NCI-H146 treated with DMSO at 0.1 percent for 48 hours (cell line): ENCODE results near the gene KCNC4.

ENCODE experiments used
- DNase-seq: peaks from one replicate; lab custom pipeline; 2025; ENCODE audit not compliant: unreplicated experiment; lab: John Stamatoyannopoulos, UW

Gene KCNC4

DNA sequence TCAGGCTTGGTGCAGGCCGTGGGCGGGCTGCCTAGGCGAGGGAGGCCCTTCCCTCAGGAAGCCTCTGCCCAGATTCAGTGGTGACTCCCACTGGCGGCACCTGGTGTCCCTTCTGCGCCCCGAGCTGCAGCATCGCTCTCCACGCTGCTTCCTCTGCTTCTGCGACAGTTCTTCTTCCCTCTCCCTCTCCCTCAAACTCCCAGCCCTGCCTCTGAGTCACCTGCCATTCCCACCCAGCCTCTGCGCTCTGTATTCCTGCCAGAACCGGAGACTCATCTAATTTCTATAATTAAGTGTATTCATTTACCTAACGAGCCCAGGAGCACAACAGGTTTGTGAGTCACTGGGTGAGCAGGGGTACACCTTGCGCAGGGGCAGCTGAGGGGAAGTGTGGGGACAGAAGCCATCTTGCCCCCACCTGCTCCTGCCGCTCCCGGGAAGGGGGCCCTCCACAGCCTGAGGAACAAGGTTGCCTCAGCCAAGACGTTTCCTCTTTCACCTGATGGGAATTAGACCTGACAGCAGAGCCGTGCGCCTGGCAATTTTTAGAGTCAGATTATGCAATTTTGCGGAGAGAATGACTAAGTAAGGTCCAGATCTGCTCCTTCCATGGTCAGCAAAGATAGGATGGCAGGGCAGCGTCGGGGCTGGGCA lies 19.4 kb downstream of the KCNC4 start:
- DNase-seq = no peak

DNA sequence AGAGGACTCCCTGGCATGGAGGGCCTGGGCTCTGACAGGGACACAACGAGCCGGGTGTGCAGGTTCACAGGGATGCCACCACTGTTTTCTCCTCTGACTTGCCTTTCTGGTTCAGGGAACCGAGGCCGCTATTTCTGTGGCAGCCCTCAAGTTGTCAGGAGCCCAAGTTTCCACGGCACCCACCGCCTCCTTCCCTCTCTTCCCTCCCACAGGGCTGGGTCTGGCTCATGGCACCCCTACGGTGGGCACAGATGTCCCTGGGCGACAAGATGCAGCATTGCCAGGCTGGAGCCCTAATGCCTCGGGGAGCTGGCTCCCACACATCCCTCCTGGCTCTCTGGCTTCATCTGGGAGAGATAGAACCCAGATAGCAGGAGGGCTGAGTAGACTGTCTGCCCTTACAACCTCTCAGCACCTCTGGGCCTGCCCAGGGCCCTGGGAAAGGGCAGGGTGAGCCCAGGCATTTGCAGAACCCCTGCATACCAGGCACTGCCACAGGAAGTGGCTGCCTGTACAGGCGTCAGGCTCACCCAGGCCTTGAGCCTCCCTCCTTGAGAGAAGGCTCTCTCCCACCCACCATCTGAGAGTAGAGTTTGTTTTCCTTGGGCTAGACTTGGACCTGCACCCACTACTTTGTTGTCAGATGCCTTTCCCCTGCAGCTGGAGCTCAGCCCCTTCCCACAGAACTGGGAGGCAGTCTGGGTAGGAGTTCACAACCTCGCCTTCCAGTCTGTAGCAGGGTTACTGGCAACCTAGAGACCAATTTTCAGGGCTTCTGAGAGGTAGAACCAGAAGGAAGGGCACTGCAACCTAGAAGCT lies 20.5 kb downstream of the KCNC4 start:
- DNase-seq = no peak

DNA sequence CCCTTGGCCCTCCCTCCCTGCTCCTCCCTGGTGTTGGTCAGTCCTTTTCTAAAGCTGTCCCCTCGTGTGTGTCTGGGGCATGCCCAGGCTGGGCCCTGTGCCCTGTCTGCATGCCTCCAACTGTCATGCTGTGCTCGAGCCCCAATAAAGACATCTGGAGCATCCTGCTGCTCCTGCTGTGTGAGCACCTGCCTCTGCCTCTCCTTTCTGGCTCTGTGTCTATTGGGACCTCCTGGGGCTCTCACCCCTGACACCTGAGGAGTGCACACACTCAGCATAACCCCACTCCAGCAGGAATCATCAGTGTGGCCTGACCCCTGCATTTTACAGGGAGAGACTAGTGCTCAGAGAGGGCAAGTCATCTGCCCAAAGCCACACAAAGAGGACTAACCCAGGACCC lies 23.7 kb downstream of the KCNC4 start:
- peak; percentile 92 for DNase-seq

DNA sequence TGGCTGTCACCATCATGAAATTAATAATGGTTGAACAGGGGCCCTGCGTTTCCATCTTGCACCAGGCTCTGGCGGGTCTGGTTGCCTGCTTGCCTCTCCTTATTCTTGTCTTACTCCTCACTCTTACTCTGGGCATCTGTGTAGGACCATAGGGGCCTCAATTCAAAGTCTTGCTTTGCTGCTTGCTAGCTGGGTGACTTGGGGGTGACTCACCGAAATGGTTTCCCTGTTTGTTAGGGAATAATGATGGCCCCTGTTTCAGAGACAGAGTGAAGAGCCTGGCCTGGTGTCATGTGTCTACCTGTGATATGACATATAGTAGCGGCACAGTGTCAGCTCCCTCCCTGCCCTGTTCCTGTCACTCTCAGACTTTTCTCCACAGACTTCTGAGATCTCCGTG lies 24.6 kb downstream of the KCNC4 start:
- DNase-seq = no peak

DNA sequence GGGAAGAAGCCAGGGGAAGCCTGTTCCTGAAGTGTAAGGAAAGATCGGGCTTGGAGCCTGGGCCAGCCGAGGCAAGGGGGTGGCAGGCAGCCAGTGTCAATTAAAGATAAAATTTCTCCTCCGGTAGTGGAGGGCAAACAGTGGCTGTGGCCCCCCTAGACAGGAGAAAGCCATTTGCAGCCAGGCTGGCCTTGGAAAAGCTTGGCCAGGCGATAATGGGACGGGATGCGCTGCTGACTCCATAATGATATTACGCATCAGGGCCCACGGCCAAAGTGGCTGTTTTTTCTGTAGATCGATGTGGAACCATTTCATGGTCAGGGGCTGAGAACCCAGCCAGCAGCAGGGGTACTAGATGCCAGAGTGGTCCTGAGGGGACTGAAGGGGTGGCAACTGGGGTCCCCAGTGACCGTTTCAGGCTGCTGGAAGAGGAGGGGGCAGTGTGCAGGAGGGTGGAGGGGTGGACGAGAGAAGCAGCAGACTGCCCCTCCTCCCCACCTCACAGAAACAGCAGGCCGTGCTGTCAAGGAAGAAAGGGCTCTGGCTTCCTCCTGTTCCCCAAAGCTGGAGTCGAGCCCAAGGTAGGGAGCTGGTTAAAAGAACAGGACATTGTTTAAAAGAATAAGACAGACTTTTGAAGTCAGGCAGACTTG lies 25.2 kb downstream of the KCNC4 start:
- no peak for DNase-seq

DNA sequence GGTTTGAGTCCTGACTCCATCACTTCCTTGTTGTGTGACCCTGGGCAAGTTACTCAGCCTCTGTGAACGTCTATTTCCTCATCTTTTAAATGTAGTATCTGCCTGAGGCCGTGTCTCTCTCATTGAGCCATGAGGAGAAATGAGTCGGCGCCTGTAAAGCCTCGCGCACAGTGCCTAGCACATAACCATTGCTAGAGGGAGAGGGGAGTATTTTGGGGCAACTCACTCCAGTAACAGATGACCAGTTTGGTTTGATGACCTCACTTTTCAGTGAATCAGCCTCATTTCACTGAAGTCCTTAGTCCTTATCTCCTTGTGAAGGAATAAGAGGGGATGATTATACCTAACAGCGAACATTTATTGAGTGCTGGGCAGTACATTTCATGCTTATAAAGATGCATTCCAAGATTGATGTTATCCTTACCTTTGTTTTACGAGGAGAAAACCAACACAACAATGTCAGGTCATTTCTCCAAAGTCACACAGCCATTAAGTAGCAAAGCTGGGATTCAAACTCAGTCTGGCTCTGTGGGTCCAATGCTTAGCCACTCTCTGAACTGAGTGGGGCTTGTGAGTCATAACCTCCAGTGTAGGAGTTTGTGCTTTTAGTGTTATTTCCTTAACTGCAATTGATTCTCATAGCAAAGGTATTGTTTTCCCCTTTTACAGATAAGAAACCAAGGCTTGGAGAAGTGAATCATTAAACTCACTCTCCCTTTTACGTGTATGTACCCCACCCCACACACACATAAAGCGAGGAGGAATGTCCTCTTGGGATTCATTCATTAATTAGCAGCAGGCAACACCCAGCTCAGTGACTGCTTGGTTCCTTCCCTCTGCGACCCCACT lies 25.9 kb downstream of the KCNC4 start:
- DNase-seq = no peak

DNA sequence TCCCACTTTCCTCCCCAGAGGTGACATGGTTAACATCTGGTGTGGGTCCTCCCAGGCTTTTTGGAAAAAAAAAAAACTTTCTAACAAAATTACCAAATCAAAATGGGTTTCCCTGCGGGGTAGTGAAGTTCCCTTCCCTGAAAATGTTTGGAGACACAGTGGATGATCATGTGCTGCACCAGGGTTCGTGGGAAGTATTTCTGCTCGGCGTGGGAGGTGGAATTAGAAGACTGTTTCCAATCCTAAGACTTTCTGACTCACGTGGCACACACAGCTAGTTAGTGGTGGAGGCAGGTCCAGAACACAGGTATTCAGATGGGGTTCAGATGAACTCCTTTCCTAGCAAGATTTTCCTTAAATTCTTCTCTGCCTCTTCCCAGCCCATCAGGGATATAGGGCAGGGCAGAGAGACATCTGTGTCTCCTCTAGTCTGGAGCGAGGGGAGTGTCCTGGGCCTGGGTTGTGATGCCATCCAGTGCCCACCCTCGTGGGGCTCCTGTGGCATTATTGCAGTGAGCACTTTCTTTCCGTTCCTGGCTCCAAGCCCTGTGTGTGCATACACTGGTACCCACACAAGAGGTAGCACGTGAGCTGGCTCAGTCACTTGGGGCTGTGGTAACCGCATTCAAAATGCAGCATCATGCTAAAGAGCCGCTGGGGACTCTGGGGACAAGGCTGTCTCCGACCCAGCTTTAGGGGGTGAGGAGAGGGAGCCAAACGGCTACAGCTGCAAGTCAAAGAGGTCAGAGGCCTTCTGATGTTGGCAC lies 27.5 kb downstream of the KCNC4 start:
- DNase-seq = no peak

DNA sequence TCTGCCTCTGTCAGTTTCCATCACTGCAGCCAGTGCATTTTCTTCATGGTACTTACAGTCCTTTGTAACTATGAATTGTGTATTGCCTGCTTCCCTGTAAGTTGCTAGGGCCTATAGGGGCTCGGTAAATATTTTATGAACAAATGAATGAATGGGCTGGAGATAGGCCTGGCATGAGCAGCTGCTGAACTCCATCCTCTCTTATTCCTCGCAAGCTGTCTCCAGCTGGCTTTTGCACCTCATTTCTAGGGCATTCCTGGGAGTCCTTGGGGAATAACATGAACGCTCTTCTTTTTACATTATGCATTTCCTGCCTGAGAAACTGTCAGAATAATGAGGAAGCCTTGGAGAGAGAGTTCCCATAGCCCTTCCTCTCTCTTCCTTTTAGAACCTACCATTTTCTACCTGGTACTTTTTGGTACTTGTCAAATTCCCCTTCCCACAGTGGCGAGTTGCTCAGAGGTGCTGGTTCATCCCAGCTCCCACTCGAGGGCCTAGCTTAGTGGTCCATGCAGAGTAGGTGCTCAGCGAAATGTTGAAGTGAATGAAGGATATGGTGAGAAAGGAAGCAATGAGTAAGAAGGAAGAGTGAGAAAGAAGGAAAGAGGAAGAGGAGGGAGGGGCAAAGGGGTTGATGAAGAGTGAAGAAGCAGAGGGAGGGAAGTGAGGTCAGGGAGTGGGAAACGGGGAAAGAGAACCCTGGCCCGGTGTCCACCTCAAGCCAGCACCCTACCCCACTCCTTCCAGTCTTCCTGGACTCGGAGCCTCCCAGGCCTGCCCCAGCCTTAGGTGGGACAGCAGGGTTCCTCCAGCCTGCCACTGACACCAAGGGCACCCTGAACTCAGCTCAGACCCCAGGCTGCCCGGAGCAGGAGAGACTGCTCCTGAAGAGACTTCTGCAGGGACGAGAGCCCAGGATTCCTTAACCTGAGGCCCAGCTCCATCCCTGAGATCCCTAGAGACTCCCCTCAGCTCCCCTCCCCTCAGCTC lies 29.6 kb downstream of the KCNC4 start:
- DNase-seq = no peak

DNA sequence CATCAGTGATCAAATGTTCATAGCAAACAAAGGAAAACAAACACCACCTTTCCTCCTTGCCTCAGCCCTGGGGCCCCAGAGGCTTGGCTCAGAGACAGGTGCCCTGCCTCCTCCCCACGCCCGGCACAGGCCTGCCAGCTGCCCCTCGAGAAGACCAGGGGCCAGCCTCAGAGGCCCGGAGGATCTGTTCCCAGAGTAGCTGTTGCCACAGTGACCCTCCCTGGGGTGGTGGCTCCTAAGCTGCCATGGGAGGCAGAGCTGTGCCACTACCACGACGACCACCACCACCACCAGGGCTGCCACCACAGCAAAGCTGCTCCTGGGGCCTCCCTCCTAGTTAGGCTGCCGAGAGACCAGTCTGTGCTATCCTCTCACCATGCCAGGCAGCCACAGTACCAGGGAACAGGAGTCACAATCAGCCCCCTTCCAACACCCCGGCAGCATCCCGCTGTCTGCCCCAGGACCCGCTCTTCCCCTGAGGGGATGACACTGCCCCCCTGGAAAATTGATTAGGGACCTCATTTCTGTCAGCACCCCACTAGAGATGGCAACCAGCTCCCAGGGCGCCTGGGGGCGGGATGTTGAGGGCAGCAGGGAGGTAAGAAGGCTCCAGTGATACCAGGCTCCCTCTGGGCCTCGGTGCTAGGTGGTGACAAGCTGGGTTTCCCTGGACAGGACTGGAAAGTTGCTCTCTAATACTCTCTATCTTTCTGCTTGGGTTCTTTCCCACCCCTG lies 30.5 kb downstream of the KCNC4 start:
- peak; percentile 62 for DNase-seq

DNA sequence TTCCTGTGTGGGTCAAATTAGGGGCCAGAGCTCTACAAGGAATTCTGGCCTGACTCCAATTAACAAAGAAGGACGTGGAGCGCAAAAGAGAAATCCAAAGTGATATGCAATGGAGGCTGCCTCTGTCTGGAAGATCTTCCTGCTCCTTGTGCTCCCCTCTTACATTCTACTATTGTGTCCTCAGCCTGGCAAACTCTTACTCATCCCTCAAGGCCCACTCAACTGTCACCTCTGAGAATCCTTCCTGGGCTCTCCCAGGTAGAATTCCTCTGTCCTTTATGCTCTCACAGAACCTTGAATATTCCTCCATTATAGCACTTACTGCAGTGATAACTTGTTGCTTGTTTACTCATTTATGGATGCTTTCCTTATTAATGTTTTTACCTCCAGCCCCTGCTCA lies 31.4 kb downstream of the KCNC4 start:
- no peak for DNase-seq

DNA sequence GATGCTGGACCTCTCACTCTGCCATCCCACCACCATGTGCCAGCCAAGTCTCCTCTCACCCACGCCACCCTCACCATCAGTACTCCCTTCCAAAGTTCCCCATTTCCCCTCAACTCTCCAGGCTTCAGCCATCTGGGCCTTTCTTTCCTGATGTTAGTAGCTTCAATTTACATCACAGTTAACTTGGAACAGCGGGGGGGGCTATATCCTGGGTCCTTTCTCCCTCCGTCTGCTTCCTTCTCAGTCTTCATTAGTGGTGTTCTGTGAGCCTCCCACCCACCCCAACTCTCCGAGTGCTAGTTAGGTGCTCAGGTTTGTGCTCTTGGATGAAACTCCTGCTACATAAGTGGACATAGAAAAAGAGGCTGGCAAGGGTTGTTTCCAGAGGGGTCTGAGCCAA lies 31.9 kb downstream of the KCNC4 start:
- DNase-seq = no peak

DNA sequence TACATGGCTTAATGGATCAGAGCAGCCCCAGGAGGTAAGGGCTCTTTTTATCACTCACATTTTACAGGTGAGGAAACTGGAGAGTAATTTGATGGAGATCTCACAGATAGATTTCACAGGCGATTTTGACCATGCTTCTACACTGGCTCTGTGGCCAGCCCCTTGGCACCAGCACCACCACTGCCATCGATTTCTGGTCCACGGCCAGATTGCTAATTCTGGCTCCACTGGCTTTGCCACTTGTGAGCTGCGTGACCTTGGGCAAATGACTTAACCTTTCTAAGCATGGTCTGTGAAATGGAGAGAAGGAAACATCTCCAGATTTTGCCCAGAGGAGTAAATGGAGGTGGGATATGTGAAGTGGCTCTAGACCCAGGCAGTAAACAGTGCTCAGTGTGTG lies 32.6 kb downstream of the KCNC4 start:
- no peak for DNase-seq

DNA sequence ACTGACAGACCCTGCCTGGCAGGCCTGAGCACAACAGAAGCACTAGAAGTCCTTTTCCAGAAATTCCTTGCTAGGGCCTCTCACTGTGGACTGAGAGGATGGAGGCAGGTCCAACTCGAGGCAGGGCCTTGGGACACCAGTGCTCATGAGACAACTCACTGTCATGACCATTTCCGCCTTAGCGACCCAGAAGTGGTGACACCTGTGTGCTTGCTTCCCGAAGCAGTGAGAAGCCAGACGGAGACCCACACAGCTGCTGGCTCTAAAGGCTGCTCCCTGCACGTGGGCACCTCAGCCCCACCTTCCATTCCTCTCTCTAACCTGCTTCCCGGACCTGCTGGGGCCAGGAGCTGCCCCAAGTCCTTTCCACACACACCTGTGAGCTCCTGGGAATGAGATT lies 33.0 kb downstream of the KCNC4 start:
- DNase-seq = no peak

DNA sequence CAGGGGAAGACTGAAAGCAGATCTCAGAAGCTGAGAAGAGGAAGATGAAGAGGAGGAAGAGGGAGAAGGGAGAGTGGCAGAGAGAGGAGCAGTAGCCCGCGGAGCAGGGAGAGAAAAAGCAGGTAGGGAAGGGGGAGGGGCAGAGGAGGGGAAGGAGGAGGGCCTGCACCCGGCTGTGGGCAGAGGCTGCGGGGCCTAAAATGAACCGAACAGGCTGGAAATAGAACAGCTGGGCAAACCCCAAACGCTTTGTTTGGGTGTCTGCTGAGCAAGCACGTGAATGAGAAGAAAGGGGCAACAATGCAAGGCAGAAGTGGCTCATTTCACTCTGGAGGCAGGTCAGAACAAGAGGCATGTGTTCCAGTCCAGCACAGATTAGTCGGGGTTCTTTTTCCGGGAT lies 33.5 kb downstream of the KCNC4 start:
- no peak for DNase-seq

DNA sequence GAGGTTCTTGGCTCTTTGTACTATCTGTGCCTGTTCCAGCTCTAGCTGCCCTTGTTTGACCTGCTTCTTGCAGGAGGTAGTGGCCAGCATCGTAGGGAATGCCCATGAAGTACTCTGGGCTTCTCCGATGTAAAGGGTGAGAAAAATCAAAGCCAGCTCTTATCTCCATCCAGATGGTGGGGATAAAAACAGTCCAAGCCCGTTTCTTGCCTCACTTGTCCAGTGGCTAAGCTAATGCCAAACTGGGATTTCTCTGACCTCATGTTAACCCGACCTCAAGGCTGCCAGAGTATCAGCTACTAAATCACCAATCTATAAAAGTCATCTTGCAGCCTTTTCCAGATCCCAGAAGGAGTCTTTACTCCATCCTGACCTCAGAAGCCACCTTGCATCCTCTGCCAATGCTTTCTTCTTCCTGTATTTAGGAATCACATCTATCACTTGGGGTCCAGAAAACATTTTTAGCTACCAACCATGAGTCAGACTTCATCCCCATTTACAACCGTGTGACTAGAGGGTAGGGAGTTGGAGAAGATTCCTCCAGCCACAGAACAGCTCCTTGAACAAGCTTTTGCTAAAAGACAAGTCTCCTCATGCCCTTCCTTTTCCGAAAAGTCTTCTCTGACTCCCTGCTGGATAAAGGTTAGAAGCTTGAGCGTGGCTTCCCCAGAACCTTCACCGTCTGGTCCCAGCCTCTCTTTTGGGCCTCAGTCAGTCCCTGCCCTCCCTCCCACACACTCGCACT lies 35.9 kb downstream of the KCNC4 start:
- no peak for DNase-seq

DNA sequence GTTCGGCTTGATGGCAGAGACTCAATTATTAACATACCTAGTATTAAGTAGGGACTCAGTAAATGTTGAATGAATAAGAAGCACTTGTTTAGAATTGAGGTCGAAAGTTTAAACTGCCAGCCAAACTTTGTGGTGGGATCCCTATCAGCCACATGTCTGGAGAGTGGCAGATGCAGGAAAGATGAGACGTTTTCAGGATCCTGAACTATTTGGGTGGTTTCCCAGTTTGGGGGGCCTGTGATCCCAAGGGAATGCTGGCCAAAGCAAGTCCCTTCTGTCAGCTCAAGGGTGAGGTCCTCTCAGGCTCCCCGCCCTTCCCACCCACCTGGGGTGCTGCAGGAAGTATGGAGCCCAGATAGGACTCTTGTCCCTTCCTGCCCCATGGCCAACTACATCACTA lies 38.6 kb downstream of the KCNC4 start:
- DNase-seq = no peak

DNA sequence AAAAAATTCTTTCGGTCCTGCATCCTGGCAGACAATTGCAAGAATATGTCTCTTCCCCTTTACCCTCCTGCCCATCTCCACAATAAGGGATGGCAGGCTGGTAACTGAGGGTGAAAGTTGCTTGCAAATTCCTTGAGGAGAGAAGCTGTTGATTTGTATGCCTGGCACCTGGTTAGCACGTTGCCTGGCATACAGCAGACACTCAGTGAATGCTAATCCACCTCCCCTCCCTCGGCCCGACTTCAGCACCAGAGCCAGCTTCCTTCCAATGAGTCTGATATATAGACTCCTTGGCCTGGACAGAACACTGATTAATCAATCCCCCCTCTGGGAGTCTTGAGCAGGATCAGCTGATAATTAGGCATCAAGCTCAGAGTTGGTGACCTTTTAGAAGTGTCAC lies 39.1 kb downstream of the KCNC4 start:
- no peak for DNase-seq

DNA sequence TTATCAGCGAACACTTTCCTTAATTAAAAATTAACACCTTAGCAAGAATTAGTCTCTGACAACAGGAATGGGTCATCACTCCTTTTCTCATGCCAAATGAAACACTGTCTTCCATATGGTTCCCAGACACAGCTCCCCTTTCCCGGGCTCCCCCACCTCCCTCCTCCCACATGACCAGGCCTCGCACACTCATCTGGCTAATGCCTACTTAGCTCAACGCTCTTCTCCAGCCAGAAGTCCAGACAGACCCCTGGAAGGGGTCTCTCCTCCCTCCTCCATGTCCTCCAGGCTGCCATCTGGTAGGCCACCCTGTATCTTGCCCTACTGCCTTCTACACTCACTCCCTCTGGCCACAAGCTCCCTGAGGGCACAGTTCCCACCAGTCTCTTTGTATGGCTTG lies 39.9 kb downstream of the KCNC4 start:
- no peak for DNase-seq
